Suprapubic skin (tissue), 4 donors: ENCODE results near the gene SETDB2. TPM values are rescaled to one million over a fixed set of nuclear protein-coding genes. Genes with fewer than 3 reads are reported as not detected.
A peak's percentile ranks its signal among the peaks of the same experiment; 100 is the strongest.

Source experiments
- DNase-seq, 2 donors: peaks; one replicate each; pipeline ENCODE4 v3.0.0-alpha.2; 2019; ENCODE audit warnings: low spot score in 2 of 2
- H3K27ac ChIP-seq: fragments of 200-600 bp; sonication (generic); one replicate; pipeline ENCODE4 v1.5.1; 2019
- H3K27me3 ChIP-seq: fragments of 200-600 bp; sonication (generic); one replicate; pipeline ENCODE4 v1.5.1; 2019
- H3K36me3 ChIP-seq: fragments of 200-600 bp; sonication (generic); one replicate; pipeline ENCODE4 v1.5.1; 2019
- H3K4me1 ChIP-seq: fragments of 200-600 bp; sonication (generic); one replicate; pipeline ENCODE4 v1.5.1; 2019
- H3K4me3 ChIP-seq: fragments of 200-600 bp; sonication (generic); one replicate; pipeline ENCODE4 v1.5.1; 2019; ENCODE audit warnings: mild to moderate bottlenecking
- H3K9me3 ChIP-seq: fragments of 200-600 bp; sonication (generic); one replicate; pipeline ENCODE4 v1.5.1; 2019
- EP300 ChIP-seq: sonication (generic); formaldehyde crosslinking; IDR thresholded peaks from one replicate; pipeline ENCODE4 v1.6.1; 2017; ENCODE audit warnings: antibody characterized with exemption
- POLR2A ChIP-seq, 2 donors: fragments of 450-650 bp; IDR thresholded peaks; one replicate each; pipeline ENCODE4 v1.6.1; 2017; ENCODE audit warnings: antibody characterized with exemption in 2 of 2, mild to moderate bottlenecking in 2 of 2, moderate library complexity in 2 of 2
- POLR2AphosphoS5 ChIP-seq, 3 donors: sonication (generic); formaldehyde crosslinking; IDR thresholded peaks; one replicate each; pipeline ENCODE4 v1.6.1; 2017; ENCODE audit warnings: antibody characterized with exemption in 3 of 3
- WGBS: methylation state at CpG from one replicate; pipeline ENCODE4 v1.1.5; 2018; 5-methylcytosine and 5-hydroxymethylcytosine counted together
- total RNA-seq, 4 donors: library from RNA; depleted of rRNA; stranded (reverse); fragments of >200 nt; gene quantifications; one replicate each; pipeline ENCODE4 v1.1.0, GENCODE V29; 2016
- TF ChIP-seq, protein P1 (sequence below), 2 donors: fragments of 200-600 bp in 1 of 2; fragments of 450-650 bp in 1 of 2; sonication (generic) in 1 of 2; IDR thresholded peaks; one replicate each; pipeline ENCODE4 v1.5.1; 2016 to 2019; ENCODE audit warnings: antibody characterized with exemption in 2 of 2, mild to moderate bottlenecking in 1 of 2, moderate library complexity in 1 of 2

The SETDB2 gene
- total RNA-seq, 4 donors from 2014 or later = 5.3 to 19.8 (median 11.0) TPM

DNA sequence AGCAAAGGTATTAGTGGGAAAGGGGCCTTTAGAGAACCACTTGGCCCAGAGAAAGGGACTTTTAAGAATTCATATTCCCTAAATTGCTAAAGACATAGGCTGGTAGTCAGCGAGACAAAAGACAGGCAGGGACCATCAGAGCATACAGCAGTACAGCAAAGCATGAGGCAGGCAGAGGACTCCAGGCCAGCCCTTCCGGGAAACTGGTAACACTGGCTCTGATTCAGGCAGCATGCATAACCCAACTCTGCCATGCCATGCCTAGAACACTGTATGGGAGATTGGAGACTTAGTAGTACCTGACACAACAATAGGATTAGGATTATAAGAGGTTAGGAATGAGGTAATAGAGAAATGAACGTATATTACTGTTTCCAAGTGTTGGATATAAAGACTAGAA is 35.1 kb upstream of the SETDB2 start:
- Histone ChIP-seq H3K27me3 (no peaks in the 10 kb centered on the region), H3K4me3 (no peak overlapping the region), H3K27ac (peak overlapping the region; percentile 24), H3K36me3 (no peaks in the 10 kb centered on the region), H3K4me1 (peaks cover 2% of the 10 kb centered on the region), H3K9me3 (peaks cover 8% of the 10 kb centered on the region)
- WGBS = 66% methylated on average over 3 of the region's 3 CpGs
- TF ChIP-seq EP300 (no peak), POLR2A (IDR thresholded peaks at IDR 0.05) (no peak), POLR2AphosphoS5 (IDR thresholded peaks at IDR 0.05) (no peak)
- TF ChIP-seq, protein P1, sequence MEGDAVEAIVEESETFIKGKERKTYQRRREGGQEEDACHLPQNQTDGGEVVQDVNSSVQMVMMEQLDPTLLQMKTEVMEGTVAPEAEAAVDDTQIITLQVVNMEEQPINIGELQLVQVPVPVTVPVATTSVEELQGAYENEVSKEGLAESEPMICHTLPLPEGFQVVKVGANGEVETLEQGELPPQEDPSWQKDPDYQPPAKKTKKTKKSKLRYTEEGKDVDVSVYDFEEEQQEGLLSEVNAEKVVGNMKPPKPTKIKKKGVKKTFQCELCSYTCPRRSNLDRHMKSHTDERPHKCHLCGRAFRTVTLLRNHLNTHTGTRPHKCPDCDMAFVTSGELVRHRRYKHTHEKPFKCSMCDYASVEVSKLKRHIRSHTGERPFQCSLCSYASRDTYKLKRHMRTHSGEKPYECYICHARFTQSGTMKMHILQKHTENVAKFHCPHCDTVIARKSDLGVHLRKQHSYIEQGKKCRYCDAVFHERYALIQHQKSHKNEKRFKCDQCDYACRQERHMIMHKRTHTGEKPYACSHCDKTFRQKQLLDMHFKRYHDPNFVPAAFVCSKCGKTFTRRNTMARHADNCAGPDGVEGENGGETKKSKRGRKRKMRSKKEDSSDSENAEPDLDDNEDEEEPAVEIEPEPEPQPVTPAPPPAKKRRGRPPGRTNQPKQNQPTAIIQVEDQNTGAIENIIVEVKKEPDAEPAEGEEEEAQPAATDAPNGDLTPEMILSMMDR (IDR thresholded peaks at IDR 0.05) = no peak
- no peak for DNase-seq

DNA sequence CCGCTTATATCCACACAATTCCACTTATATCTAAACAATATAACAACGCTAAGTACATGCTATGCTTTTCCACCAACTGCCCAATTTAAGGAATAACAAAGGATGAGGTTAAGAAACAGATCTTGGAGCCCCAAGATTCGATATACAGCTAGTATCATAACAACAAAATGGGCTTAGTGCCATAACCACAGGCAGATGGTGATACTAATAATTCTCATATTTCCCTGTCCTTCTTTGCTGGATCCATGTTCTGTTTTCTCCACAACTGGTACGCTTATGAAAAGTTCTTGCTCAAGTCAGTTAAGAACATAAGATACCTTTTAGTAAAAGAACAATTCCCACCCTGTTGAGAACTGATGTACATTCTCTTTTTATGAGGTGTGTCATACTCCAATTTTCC is 34.1 kb upstream of the SETDB2 start:
- TF ChIP-seq POLR2AphosphoS5 (IDR thresholded peaks at IDR 0.05) = no peak
- TF ChIP-seq, protein P1 (IDR thresholded peaks at IDR 0.05) = no peak
- no peak for TF ChIP-seq EP300
- no peak for TF ChIP-seq POLR2A (IDR thresholded peaks at IDR 0.05)
- Histone ChIP-seq H3K27ac (no peak overlapping the region), H3K36me3 (no peaks in the 10 kb centered on the region), H3K4me3 (no peak overlapping the region), H3K4me1 (peaks cover 2% of the 10 kb centered on the region), H3K27me3 (no peaks in the 10 kb centered on the region), H3K9me3 (peaks cover under 1% of the 10 kb centered on the region)
- WGBS = 77% methylated on average over 4 of the region's 4 CpGs
- DNase-seq = no peak

DNA sequence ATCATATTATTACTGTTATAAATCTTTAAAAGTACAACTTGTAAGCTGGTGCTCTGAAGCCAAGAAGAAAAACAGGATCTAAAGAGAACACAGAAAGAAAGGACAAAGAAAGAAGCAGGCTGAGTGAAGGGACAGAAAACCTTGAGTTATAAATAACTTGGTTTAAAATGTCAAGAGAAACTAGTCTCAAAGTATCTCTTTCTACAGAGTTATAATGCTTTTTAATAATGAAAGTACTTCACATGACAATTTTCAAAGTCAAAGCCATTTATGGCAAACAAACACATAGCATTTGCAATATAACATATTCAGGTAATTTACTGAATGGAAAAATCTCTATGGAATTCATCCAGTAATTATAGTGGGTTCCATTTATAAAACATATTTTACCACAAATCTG is 33.6 kb upstream of the SETDB2 start:
- H3K36me3 ChIP-seq = no peaks in the 10 kb centered on the region
- no peaks in the 10 kb centered on the region for H3K9me3 ChIP-seq
- DNase-seq = no peak
- no peaks in the 10 kb centered on the region for H3K27me3 ChIP-seq
- TF ChIP-seq POLR2A (IDR thresholded peaks at IDR 0.05) (no peak), EP300 (no peak), POLR2AphosphoS5 (IDR thresholded peaks at IDR 0.05) (no peak)
- TF ChIP-seq, protein P1 (IDR thresholded peaks at IDR 0.05) = no peak
- H3K4me3 ChIP-seq = no peak overlapping the region
- H3K4me1 ChIP-seq = peaks cover 2% of the 10 kb centered on the region
- no peak overlapping the region for H3K27ac ChIP-seq

DNA sequence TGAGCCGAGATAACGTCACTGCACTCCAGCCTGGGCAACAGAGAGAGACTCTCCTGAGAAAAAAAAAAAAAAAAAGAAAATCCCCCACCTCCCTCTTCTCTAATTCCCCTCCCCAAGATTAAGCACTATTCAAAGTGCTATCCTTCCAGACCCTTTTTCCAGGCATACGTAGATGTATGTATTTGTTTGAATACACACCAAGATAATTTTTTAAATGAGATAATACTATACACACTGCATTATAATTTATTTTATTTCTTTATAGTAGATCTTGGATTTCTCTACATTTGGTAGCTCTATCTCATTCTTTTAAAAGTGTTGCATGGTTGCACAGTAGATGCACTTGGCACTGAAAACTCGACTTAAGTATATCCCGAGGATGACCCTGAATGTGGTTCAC is 32.7 kb upstream of the SETDB2 start:
- no peak for TF ChIP-seq EP300
- no peak for TF ChIP-seq POLR2AphosphoS5 (IDR thresholded peaks at IDR 0.05)
- TF ChIP-seq POLR2A (IDR thresholded peaks at IDR 0.05) = no peak
- TF ChIP-seq, protein P1 (IDR thresholded peaks at IDR 0.05) = no peak
- Histone ChIP-seq H3K4me1 (peaks cover 2% of the 10 kb centered on the region), H3K36me3 (no peaks in the 10 kb centered on the region), H3K27me3 (no peaks in the 10 kb centered on the region), H3K27ac (no peak overlapping the region), H3K9me3 (no peaks in the 10 kb centered on the region), H3K4me3 (no peak overlapping the region)
- DNase-seq = no peak
- WGBS = 96% methylated on average over 5 of the region's 5 CpGs

DNA sequence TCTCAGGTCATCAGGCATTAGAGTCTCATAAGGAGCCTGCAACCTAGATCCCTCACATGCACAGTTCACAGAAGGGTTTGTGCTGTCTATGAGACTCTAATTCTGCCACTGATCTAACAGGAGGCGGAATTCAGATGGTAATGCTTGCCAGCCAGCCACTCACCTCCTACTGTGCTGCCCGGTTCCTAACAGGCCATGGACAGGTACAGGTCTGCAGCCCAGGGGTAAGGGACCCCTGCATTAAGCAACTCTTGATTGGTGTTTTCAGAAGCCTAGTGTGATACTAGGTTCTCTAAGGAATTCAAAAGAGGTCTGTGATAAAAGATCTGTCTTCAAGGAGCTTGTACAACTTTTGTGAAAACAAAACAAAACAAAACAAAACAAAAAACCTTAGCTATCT is 31.3 kb upstream of the SETDB2 start:
- TF ChIP-seq EP300 = no peak
- no peak for TF ChIP-seq POLR2A (IDR thresholded peaks at IDR 0.05)
- TF ChIP-seq POLR2AphosphoS5 (IDR thresholded peaks at IDR 0.05) = no peak
- TF ChIP-seq, protein P1 (IDR thresholded peaks at IDR 0.05) = no peak
- Histone ChIP-seq H3K9me3 (no peaks in the 10 kb centered on the region), H3K4me1 (peaks cover 2% of the 10 kb centered on the region), H3K36me3 (no peaks in the 10 kb centered on the region), H3K27ac (no peak overlapping the region), H3K4me3 (no peak overlapping the region), H3K27me3 (no peaks in the 10 kb centered on the region)
- no peak for DNase-seq
- WGBS = 100% methylated on average over 2 of the region's 2 CpGs
